Endometrial microvascular endothelial cells (primary cell): ENCODE data around the gene OR4D9. TPM values are rescaled to one million over a fixed set of nuclear protein-coding genes. Genes with fewer than 3 reads are reported as not detected.

Source experiments
- total RNA-seq: library from RNA; depleted of rRNA; stranded (reverse); fragments of >200 nt; gene quantifications from one replicate; pipeline ENCODE4 v1.2.3, GENCODE V29; 2015; ENCODE audit errors: inconsistent ontology term

Gene OR4D9
- total RNA-seq, 1 donor from 2014 or later = not detected

Other genes with a start within 250 kb of the OR4D9 start
- gene OR5AN1, start 152.6 kb upstream of the OR4D9 start, total RNA-seq = not detected
- not detected for gene OR5A2, start 85.1 kb upstream of the OR4D9 start, total RNA-seq
- gene OR5A1, start 75.1 kb upstream of the OR4D9 start, total RNA-seq = not detected
- gene OR4D6, start 54.6 kb upstream of the OR4D9 start, total RNA-seq = not detected
- not detected for gene OR4D10, start 38.2 kb upstream of the OR4D9 start, total RNA-seq
- not detected for gene OR4D11, start 8.0 kb upstream of the OR4D9 start, total RNA-seq
- gene OSBP, start 104.2 kb downstream of the OR4D9 start, total RNA-seq = 19.0 TPM
- 11.7 TPM for gene PATL1, start 157.5 kb downstream of the OR4D9 start, total RNA-seq
- not detected for gene OR10V1, start 202.3 kb downstream of the OR4D9 start, total RNA-seq
- 24.4 TPM for gene STX3, start 243.8 kb downstream of the OR4D9 start, total RNA-seq